GM12801 (cell line): Measurements from ENCODE around the gene ATAD3B.

Source experiments
- TF ChIP-seq, protein P1 (sequence below): IDR thresholded peaks from one replicate; pipeline ENCODE4 v1.5.1; 2011; ENCODE audit warnings: control low read depth; ENCODE audit not compliant: insufficient read length; ENCODE audit errors: extremely low read depth

ATAD3B gene

DNA sequence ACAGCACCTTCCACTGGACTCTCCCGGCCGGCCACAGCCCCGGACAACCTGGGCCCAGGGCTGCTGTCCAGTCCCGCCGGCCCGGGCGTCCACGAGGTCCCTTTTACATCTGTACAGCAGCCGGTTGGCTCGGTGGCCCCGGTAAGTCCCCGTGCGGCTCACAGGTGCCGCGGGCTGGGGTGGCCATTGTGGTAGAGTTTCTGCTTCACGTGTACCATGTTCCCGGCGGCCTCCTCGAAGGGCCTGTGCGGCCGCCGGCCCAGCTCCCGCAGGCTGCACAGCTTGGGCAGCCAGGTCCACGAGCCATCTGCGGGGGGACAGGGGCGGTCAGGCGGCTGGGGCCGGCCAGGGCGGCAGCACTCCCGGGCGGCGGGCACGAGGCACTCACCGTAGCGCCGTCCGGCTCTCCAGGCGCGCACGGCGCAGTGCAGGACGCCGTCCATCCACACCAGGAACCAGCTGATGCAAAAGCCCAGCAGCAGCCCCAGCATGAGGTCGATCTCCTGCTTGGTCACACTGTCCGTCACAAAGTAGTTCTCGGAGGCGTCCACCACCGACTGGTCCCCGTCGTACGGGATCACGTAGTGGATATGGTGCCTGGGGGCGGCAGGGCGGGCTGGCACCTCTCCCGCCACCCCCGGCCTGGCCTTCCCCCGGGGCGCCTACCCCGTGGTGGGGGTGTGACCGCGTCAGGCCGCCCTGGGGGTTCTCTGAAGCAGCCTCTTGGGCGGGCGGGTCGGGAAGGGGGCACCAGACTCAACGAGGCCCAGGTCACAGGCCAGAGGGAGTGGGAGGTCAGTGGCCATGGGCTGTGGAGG is 63.8 kb downstream of the ATAD3B start:
- TF ChIP-seq, protein P1, sequence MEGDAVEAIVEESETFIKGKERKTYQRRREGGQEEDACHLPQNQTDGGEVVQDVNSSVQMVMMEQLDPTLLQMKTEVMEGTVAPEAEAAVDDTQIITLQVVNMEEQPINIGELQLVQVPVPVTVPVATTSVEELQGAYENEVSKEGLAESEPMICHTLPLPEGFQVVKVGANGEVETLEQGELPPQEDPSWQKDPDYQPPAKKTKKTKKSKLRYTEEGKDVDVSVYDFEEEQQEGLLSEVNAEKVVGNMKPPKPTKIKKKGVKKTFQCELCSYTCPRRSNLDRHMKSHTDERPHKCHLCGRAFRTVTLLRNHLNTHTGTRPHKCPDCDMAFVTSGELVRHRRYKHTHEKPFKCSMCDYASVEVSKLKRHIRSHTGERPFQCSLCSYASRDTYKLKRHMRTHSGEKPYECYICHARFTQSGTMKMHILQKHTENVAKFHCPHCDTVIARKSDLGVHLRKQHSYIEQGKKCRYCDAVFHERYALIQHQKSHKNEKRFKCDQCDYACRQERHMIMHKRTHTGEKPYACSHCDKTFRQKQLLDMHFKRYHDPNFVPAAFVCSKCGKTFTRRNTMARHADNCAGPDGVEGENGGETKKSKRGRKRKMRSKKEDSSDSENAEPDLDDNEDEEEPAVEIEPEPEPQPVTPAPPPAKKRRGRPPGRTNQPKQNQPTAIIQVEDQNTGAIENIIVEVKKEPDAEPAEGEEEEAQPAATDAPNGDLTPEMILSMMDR: no peak

DNA sequence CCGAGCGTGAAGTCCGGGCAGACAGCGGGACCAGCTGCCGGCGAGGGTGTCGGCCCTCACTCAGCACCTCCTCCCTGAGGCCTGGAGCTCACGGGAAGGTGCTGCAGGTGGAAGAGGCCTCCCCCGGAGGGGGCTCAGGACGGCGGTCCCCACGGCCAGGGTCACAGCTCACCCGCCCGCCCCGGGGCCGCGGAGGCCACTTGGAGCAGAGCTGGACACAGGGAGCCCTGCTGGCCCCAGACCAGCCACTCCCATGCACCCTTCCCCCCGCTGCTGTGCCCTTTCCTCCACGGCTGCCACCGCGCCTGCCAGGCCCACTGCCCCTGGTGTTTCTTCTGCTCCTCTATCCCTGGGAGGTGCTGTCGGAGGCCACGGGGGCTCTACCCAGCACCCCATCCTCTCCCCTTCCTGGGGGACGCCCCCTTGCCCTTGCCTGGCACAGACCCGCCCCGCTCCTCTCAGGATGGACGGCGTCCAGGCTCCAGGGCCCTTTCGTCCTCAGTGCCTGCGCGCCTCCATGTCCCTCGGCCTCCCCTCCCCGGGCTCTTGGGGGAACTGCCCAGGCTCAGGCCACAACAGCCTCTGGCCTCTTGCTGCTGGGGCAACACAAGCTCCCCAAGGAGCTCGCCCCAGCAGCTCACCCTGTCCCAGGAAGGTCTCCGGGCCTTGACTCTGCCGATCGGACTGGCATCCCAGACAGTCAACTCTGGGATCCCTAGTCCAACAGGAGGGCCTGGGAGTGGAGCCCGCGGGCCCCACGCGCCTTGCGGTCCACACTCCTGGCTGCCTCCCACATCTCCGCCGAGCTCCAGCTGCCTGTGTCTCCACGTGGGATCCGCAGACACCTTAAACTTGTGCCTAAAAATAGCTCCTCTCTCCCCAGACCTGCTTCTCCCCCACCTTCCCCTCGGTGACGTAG is 64.7 kb downstream of the ATAD3B start:
- TF ChIP-seq, protein P1: no peak

DNA sequence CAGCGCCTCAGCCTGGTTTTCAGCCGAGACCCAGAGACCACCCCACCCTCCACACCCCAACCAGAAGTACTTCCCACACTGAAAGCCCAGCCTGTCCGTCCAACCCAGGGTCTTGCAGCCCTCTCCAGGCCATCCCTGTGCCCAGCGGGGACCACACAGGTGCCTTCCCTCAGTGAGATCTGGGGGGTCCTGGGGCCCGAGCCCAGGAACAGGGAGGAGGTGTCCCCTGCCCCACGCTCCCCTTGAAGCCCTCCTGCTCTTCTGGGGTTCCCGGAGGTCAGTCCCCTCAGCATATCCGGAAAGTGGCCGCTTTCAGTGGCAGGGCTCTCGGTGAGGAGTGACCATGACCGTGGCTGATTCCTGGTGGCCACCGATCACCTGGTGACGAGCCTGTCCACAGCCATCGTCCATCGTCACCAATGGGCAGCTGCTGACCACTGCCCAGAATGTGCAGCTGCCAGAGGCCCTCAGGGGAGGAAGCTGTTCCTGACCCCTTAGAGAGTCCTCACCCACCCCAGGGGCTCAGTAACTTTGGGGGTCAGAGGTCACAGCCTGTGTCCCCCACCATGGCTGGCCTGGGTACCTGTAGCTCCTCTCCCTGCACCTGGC is 65.5 kb downstream of the ATAD3B start:
- TF ChIP-seq, protein P1: no peak

DNA sequence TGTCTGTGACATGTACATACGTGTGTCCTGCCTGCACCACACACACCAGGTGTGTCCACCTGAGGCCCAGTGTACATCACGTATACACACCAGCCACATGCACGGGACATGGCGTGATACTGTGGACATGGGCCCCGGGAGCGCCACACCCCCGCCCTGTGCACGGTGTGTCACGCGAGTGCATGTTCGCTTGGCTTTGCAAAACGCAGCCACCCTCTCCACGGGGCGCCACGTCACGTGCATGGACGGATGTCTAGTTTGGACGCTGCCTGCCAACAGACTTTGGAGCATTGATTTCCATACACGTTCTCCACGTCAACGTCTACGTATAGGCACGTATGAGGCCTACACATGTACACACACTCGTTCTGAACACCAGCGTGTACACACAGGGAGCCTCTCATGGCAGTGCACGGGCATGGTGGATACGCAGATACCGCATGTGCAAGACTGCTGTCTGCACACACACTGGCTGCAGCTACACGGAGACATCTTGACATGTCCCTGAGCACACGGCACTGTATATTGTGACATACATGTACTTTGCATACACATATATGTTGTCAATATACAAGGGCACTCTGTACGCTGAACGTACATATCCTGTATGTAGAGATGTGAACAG is 66.2 kb downstream of the ATAD3B start:
- TF ChIP-seq, protein P1: no peak

DNA sequence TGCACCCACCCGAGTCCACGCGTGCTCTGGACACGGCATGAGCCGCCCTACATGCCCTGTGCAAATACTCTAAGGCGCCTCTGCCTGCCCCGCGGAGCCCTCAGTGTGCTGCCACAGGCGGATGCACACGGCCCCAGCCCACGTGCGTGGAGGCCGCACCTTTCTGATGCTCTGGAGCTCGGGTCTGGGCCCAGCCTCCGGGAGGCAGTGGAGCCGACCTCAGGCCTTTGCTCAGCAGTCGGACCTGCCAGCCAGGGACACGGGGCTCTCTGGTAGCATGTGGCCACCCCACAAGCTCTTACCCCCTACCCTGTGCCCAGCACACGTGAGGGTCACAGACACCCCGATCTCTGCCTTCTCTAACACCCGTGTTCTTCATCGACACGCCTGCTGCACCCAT is 66.8 kb downstream of the ATAD3B start:
- TF ChIP-seq, protein P1: no peak

DNA sequence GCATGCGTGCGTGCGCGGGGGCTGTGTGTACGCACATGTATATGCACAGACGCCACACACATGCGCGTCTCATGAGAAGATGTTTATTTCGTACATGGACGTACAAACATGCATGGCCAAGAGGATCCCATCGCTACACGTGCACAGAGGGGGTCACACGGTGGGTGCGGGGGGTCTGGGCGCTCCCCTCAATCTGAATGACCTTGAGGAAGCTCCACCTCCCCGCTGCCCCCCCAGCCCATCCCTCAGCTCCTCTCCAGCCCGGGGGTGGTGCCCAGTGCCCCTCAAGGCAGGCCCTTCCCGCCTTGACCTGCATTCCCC is 67.4 kb downstream of the ATAD3B start:
- TF ChIP-seq, protein P1: no peak
